ENCODE measurements around the gene PRAMEF1.
"Not testable (repeated sequence)": the region's sequence is repeated elsewhere in the genome, so short reads cannot be mapped to it uniquely, and the experiment has no call there.

PRAMEF1 gene

DNA sequence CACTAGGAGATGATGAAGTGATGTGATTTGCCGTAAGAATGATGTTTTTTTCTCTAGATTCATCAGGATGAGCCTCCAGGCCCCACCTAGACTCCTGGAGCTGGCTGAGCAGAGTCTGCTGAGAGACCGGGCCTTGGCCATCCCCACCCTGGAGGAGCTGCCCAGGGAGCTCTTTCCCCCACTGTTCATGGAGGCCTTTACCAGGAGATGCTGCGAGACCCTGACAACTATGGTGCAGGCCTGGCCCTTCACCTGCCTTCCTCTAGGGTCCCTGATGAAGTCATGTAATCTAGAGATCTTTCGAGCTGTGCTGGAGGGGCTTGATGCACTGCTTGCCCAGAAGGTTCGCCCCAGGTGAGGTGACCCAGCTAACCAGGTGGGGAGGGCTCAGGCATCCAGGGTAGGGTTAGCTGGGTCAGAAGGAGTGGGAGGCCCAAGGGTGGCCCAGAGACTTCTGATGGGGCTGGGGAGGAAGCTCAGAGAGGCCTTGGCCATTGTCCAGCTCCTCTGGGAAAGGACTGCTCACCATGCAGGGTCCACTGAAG lies 16.3 kb upstream of the PRAMEF1 start:
- Histone ChIP-seq H3K27ac (ENCODE audit: low read depth in 2 of 2, low read length in 2 of 2) (no peak overlapping the region), H3K9me3 (ENCODE audit: control insufficient read depth in 2 of 2, low read length in 2 of 2) (no peaks in the 10 kb centered on the region), H3K4me3 (ENCODE audit: low read length in 2 of 2) (no peak overlapping the region), H3K27me3 (ENCODE audit: control insufficient read depth in 2 of 2, insufficient read depth in 2 of 2, low read length in 2 of 2) (no peaks in the 10 kb centered on the region), H3K9ac (ENCODE audit: low read depth in 1 of 2, low read length in 2 of 2) (no peak overlapping the region), H3K4me1 (ENCODE audit: control insufficient read depth in 2 of 2, insufficient read depth in 2 of 2, low read length in 2 of 2) (no peaks in the 10 kb centered on the region), H3K36me3 (ENCODE audit: control insufficient read depth in 2 of 2, insufficient read depth in 2 of 2, low read length in 2 of 2) (no peaks in the 10 kb centered on the region)

DNA sequence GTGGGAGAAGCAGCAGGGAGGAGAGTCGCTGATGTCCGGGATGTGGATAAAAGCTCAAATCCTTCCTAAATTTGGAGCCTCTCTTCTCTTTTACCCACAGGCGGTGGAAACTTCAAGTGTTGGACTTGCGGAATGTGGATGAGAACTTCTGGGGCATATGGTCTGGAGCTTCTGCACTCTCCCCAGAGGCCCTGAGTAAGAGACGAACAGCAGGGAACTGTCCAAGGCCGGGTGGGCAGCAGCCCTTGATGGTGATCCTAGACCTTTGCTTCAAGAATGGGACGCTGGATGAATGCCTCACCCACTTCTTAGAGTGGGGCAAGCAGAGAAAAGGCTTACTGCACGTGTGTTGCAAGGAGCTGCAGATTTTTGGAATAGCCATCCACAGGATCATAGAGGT lies 15.8 kb upstream of the PRAMEF1 start:
- no peak overlapping the region for H3K4me3 ChIP-seq (ENCODE audit: low read length in 2 of 2)
- no peak overlapping the region for H3K27ac ChIP-seq (ENCODE audit: low read depth in 2 of 2, low read length in 2 of 2)
- H3K9ac ChIP-seq (ENCODE audit: low read depth in 1 of 2, low read length in 2 of 2): no peak overlapping the region
- no peaks in the 10 kb centered on the region for H3K9me3 ChIP-seq (ENCODE audit: control insufficient read depth in 2 of 2, low read length in 2 of 2)
- H3K4me1 ChIP-seq (ENCODE audit: control insufficient read depth in 2 of 2, insufficient read depth in 2 of 2, low read length in 2 of 2): no peaks in the 10 kb centered on the region
- H3K27me3 ChIP-seq (ENCODE audit: control insufficient read depth in 2 of 2, insufficient read depth in 2 of 2, low read length in 2 of 2): no peaks in the 10 kb centered on the region
- no peaks in the 10 kb centered on the region for H3K36me3 ChIP-seq (ENCODE audit: control insufficient read depth in 2 of 2, insufficient read depth in 2 of 2, low read length in 2 of 2)

DNA sequence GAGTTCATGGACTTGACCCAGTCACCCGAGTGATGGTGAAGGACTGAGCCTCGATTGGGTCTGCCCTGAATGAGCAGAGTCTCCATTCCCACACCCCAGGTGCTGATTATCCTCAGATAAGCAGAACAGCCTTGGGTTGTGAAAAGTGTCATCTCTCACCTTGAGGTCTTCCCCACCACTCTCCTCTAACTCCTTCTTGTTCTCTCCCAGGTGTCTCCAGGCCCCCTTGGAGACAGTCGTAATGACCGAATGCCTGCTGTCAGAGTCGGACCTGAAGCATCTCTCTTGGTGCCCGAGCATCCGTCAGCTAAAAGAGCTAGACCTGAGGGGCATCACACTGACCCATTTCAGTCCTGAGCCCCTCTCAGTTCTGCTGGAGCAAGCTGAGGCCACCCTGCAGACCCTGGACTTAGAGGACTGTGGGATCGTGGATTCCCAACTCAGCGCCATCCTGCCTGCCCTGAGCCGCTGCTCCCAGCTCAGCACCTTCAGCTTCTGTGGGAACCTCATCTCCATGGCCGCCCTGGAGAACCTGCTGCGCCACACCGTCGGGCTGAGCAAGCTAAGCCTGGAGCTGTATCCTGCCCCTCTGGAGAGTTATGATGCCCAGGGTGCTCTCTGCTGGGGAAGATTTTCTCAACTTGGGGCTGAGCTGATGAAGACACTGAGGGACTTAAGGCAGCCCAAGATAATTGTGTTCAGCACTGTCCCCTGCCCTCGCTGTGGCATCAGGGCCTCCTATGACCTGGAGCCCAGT lies 14.2 kb upstream of the PRAMEF1 start:
- no peaks in the 10 kb centered on the region for H3K4me1 ChIP-seq (ENCODE audit: control insufficient read depth in 2 of 2, insufficient read depth in 2 of 2, low read length in 2 of 2)

GRCh38 chr1:12778061-12778460 lies 13.1 kb upstream of the PRAMEF1 start:
- Histone ChIP-seq H3K9ac (ENCODE audit: low read depth in 1 of 2, low read length in 2 of 2) (no peak overlapping the region), H3K27ac (ENCODE audit: low read depth in 2 of 2, low read length in 2 of 2) (no peak overlapping the region), H3K4me3 (ENCODE audit: low read length in 2 of 2) (no peak overlapping the region), H3K27me3 (ENCODE audit: control insufficient read depth in 2 of 2, insufficient read depth in 2 of 2, low read length in 2 of 2) (no peaks in the 10 kb centered on the region), H3K9me3 (ENCODE audit: control insufficient read depth in 2 of 2, low read length in 2 of 2) (no peaks in the 10 kb centered on the region), H3K4me1 (ENCODE audit: control insufficient read depth in 2 of 2, insufficient read depth in 2 of 2, low read length in 2 of 2) (no peaks in the 10 kb centered on the region), H3K36me3 (ENCODE audit: control insufficient read depth in 2 of 2, insufficient read depth in 2 of 2, low read length in 2 of 2) (no peaks in the 10 kb centered on the region)

More for the DNA sequence above, 14.2 kb upstream of the PRAMEF1 start:
- Histone ChIP-seq H3K4me3 (ENCODE audit: low read length in 2 of 2) (no peak overlapping the region), H3K27me3 (ENCODE audit: control insufficient read depth in 2 of 2, insufficient read depth in 2 of 2, low read length in 2 of 2) (no peaks in the 10 kb centered on the region), H3K36me3 (ENCODE audit: control insufficient read depth in 2 of 2, insufficient read depth in 2 of 2, low read length in 2 of 2) (no peaks in the 10 kb centered on the region), H3K9ac (ENCODE audit: low read depth in 1 of 2, low read length in 2 of 2) (no peak overlapping the region), H3K27ac (ENCODE audit: low read depth in 2 of 2, low read length in 2 of 2) (no peak overlapping the region), H3K9me3 (ENCODE audit: control insufficient read depth in 2 of 2, low read length in 2 of 2) (no peaks in the 10 kb centered on the region)

DNA sequence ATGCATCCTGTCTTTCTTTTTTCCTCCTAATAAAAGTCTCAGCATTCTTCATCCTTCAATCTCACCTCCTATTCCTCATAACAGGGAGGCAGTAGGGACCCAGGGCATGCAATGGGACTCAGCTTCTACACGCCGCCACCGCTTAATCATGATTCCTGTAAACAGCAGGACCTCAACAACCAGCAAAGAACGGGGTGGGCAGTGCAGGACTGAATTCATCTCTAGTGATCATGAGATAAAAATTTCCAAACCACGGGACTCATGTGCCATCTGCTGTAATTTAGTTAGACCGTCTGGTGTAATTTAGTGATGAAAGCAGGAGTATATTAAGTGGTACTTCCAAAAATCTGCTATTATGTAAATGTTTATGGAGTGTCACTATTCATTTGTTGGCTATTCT lies 12.3 kb upstream of the PRAMEF1 start:
- no peak overlapping the region for H3K4me3 ChIP-seq (ENCODE audit: low read length in 2 of 2)
- H3K9ac ChIP-seq (ENCODE audit: low read depth in 1 of 2, low read length in 2 of 2): no peak overlapping the region
- H3K4me1 ChIP-seq (ENCODE audit: control insufficient read depth in 2 of 2, insufficient read depth in 2 of 2, low read length in 2 of 2): no peaks in the 10 kb centered on the region
- no peak overlapping the region for H3K27ac ChIP-seq (ENCODE audit: low read depth in 2 of 2, low read length in 2 of 2)
- no peaks in the 10 kb centered on the region for H3K9me3 ChIP-seq (ENCODE audit: control insufficient read depth in 2 of 2, low read length in 2 of 2)
- no peaks in the 10 kb centered on the region for H3K36me3 ChIP-seq (ENCODE audit: control insufficient read depth in 2 of 2, insufficient read depth in 2 of 2, low read length in 2 of 2)
- H3K27me3 ChIP-seq (ENCODE audit: control insufficient read depth in 2 of 2, insufficient read depth in 2 of 2, low read length in 2 of 2): no peaks in the 10 kb centered on the region

DNA sequence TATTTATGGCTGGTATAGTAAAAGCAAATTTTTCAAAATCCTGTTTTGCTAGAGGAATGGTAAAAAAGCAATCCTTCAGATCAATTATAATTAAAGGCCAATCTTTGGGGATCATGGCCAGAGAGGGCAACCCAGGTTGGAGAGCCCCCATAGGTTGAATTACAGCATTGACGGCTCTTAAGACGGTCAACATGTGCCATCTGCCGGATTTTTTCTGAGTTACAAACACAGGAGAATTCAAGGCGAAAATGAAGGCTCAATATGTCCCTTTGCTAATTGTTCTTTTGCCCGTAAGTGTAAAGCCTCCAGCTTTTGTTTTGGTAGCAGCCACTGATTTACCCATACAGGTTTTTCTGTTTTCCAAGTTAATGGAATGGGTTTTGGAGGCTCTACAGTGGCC lies 9.7 kb upstream of the PRAMEF1 start:
- H3K27ac ChIP-seq (ENCODE audit: low read depth in 2 of 2, low read length in 2 of 2); H3K27me3 ChIP-seq (ENCODE audit: control insufficient read depth in 2 of 2, insufficient read depth in 2 of 2, low read length in 2 of 2); H3K4me1 ChIP-seq (ENCODE audit: control insufficient read depth in 2 of 2, insufficient read depth in 2 of 2, low read length in 2 of 2); H3K9ac ChIP-seq (ENCODE audit: low read depth in 1 of 2, low read length in 2 of 2); H3K4me3 ChIP-seq (ENCODE audit: low read length in 2 of 2); H3K9me3 ChIP-seq (ENCODE audit: control insufficient read depth in 2 of 2, low read length in 2 of 2); H3K36me3 ChIP-seq (ENCODE audit: control insufficient read depth in 2 of 2, insufficient read depth in 2 of 2, low read length in 2 of 2): not testable (repeated sequence)

- H3K36me3 ChIP-seq (ENCODE audit: control insufficient read depth in 2 of 2, insufficient read depth in 2 of 2, low read length in 2 of 2); H3K27me3 ChIP-seq (ENCODE audit: control insufficient read depth in 2 of 2, insufficient read depth in 2 of 2, low read length in 2 of 2); H3K9ac ChIP-seq (ENCODE audit: low read depth in 1 of 2, low read length in 2 of 2): not testable (repeated sequence)
Observed at GRCh38 chr1:12783783-12784182, 7.4 kb upstream of the PRAMEF1 start.

DNA sequence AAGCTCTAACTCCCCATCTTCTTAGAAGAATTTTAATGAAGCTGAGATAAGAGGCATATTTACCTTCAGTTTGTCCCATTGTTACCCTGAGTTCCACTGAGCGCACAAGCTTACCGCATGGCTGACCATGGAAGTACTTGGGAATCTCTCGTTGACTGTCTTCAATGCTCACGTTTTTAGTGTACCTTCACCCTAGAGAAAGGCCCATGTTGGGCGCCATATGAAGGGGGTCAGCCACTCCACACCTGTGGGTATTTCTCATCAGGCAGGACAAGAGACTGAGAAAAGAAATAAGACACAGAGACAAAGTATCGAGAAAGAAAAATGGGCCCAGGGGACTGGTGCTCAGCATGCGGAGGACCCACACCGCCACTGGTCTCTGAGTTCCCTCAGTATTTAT lies 6.5 kb upstream of the PRAMEF1 start:
- not testable (repeated sequence) for H3K36me3 ChIP-seq (ENCODE audit: control insufficient read depth in 2 of 2, insufficient read depth in 2 of 2, low read length in 2 of 2); H3K9ac ChIP-seq (ENCODE audit: low read depth in 1 of 2, low read length in 2 of 2); H3K4me1 ChIP-seq (ENCODE audit: control insufficient read depth in 2 of 2, insufficient read depth in 2 of 2, low read length in 2 of 2); H3K27me3 ChIP-seq (ENCODE audit: control insufficient read depth in 2 of 2, insufficient read depth in 2 of 2, low read length in 2 of 2); H3K4me3 ChIP-seq (ENCODE audit: low read length in 2 of 2); H3K9me3 ChIP-seq (ENCODE audit: control insufficient read depth in 2 of 2, low read length in 2 of 2); H3K27ac ChIP-seq (ENCODE audit: low read depth in 2 of 2, low read length in 2 of 2)

More at GRCh38 chr1:12783783-12784182, 7.4 kb upstream of the PRAMEF1 start:
- not testable (repeated sequence) for H3K4me3 ChIP-seq (ENCODE audit: low read length in 2 of 2); H3K4me1 ChIP-seq (ENCODE audit: control insufficient read depth in 2 of 2, insufficient read depth in 2 of 2, low read length in 2 of 2); H3K9me3 ChIP-seq (ENCODE audit: control insufficient read depth in 2 of 2, low read length in 2 of 2); H3K27ac ChIP-seq (ENCODE audit: low read depth in 2 of 2, low read length in 2 of 2)

DNA sequence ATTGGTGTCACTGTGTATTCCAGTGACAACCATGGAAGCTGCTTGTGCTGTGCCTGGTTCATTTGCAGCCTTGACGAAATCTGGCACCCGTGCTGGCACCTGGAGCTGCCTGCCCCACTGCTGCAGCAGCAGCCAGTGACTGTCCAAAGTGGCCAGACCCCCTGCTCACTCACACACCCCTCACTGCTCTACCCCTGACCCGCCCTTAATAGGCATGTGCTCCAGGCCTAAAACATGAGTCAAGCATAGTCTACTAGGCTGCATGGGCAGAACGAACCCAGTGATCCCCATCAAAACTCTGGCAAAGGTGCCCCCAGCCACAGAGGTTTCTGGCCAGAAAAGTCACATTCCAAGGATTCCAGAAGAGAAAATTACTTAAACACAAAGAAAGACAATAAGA lies 7.7 kb downstream of the PRAMEF1 start:
- no peaks in the 10 kb centered on the region for H3K36me3 ChIP-seq (ENCODE audit: control insufficient read depth in 2 of 2, insufficient read depth in 2 of 2, low read length in 2 of 2)
- H3K9ac ChIP-seq (ENCODE audit: low read depth in 1 of 2, low read length in 2 of 2): no peak overlapping the region
- H3K4me1 ChIP-seq (ENCODE audit: control insufficient read depth in 2 of 2, insufficient read depth in 2 of 2, low read length in 2 of 2): no peaks in the 10 kb centered on the region
- no peak overlapping the region for H3K27ac ChIP-seq (ENCODE audit: low read depth in 2 of 2, low read length in 2 of 2)
- no peaks in the 10 kb centered on the region for H3K9me3 ChIP-seq (ENCODE audit: control insufficient read depth in 2 of 2, low read length in 2 of 2)
- H3K4me3 ChIP-seq (ENCODE audit: low read length in 2 of 2): no peak overlapping the region
- no peaks in the 10 kb centered on the region for H3K27me3 ChIP-seq (ENCODE audit: control insufficient read depth in 2 of 2, insufficient read depth in 2 of 2, low read length in 2 of 2)

DNA sequence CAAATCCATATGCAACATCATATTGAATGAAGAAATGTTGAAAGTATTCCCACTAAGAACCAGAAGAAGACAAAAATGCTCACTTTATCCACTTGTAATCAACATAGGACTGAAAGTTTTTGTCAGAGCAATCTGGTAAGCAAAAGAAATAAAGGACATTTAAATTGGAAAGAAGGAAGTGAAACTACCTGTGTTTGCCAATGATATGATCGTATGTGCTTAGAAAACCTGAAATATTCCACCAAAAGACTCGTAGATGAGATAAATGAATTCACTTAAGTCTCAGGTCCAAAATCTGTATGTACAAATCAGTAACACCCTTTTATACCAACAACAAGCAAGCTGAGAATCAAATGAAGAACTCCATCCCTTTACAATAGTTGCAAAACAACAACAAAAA lies 8.5 kb downstream of the PRAMEF1 start:
- no peaks in the 10 kb centered on the region for H3K9me3 ChIP-seq (ENCODE audit: control insufficient read depth in 2 of 2, low read length in 2 of 2)
- H3K9ac ChIP-seq (ENCODE audit: low read depth in 1 of 2, low read length in 2 of 2): no peak overlapping the region
- no peak overlapping the region for H3K27ac ChIP-seq (ENCODE audit: low read depth in 2 of 2, low read length in 2 of 2)
- H3K4me3 ChIP-seq (ENCODE audit: low read length in 2 of 2): no peak overlapping the region
- no peaks in the 10 kb centered on the region for H3K36me3 ChIP-seq (ENCODE audit: control insufficient read depth in 2 of 2, insufficient read depth in 2 of 2, low read length in 2 of 2)
- no peaks in the 10 kb centered on the region for H3K4me1 ChIP-seq (ENCODE audit: control insufficient read depth in 2 of 2, insufficient read depth in 2 of 2, low read length in 2 of 2)
- no peaks in the 10 kb centered on the region for H3K27me3 ChIP-seq (ENCODE audit: control insufficient read depth in 2 of 2, insufficient read depth in 2 of 2, low read length in 2 of 2)

Data from mucosa of rectum (tissue), 2 donors.